ENCODE results near the gene TCERG1L.

Gene TCERG1L

GRCh38 chr10:131315344-131315743 lies 3.8 kb upstream of the TCERG1L start:
- peak in 1 of 2 donors; percentile 46 for ATAC-seq

- ATAC-seq, result no peak
Observed at GRCh38 chr10:131314799-131315198, 3.3 kb upstream of the TCERG1L start.

- no peak for ATAC-seq
Observed at GRCh38 chr10:131314148-131314547, 2.6 kb upstream of the TCERG1L start.

GRCh38 chr10:131313377-131313776 lies 1.9 kb upstream of the TCERG1L start:
- ATAC-seq, result no peak

GRCh38 chr10:131312478-131312836 lies 936 bp upstream of the TCERG1L start:
- ATAC-seq, result no peak

- ATAC-seq, result no peak
Observed at GRCh38 chr10:131311402-131311660, 190 bp downstream of the TCERG1L start.

- no peak for ATAC-seq
Observed at GRCh38 chr10:131310551-131311401, 745 bp downstream of the TCERG1L start.

GRCh38 chr10:131310142-131310541 lies 1.4 kb downstream of the TCERG1L start:
- ATAC-seq, result no peak

GRCh38 chr10:131300508-131300907 lies 11.0 kb downstream of the TCERG1L start:
- ATAC-seq, result no peak

- no peak for ATAC-seq
Observed at GRCh38 chr10:131290781-131291180, 20.7 kb downstream of the TCERG1L start.

GRCh38 chr10:131288648-131289047 lies 22.9 kb downstream of the TCERG1L start:
- ATAC-seq, result no peak

- ATAC-seq, result no peak
Observed at GRCh38 chr10:131282961-131283360, 28.6 kb downstream of the TCERG1L start.

GRCh38 chr10:131280101-131280500 lies 31.4 kb downstream of the TCERG1L start:
- ATAC-seq, result no peak

GRCh38 chr10:131279516-131279915 lies 32.0 kb downstream of the TCERG1L start:
- no peak for ATAC-seq

GRCh38 chr10:131277969-131278368 lies 33.6 kb downstream of the TCERG1L start:
- no peak for ATAC-seq

- ATAC-seq, result no peak
Observed at GRCh38 chr10:131277278-131277677, 34.2 kb downstream of the TCERG1L start.

GRCh38 chr10:131275691-131276090 lies 35.8 kb downstream of the TCERG1L start:
- ATAC-seq, result no peak

GRCh38 chr10:131274883-131275282 lies 36.6 kb downstream of the TCERG1L start:
- ATAC-seq, result no peak

- no peak for ATAC-seq
Observed at GRCh38 chr10:131274133-131274880, 37.2 kb downstream of the TCERG1L start.

GRCh38 chr10:131273476-131273875 lies 38.0 kb downstream of the TCERG1L start:
- ATAC-seq, result no peak

GRCh38 chr10:131272897-131273451 lies 38.5 kb downstream of the TCERG1L start:
- ATAC-seq, result no peak

- ATAC-seq, result no peak
Observed at GRCh38 chr10:131271966-131272365, 39.6 kb downstream of the TCERG1L start.

GRCh38 chr10:131271195-131271880 lies 40.2 kb downstream of the TCERG1L start:
- ATAC-seq, result no peak

Data from activated CD4-positive, CD25-positive, alpha-beta regulatory T cell treated with anti-CD3 and anti-CD28 coated beads, Interleukin-2, amount 50 U/mL, for 24 hours (primary cell).